Measurements from ENCODE around the gene TMEM150C.

DNA sequence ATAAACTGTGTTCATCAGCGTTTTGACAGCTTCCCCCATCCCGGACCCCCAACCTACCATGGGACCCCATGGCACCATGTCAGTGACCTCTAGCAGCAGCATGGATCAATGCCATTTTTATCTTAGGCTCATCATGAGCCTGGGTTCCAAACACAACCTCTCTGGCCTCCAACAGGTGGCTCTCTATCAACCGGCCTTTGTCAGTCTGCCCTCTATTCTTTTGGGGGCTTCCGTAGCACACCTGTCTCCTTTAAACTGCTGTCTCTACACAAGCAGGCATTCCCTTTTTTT, 721 bp upstream of the TMEM150C start:
- TF ChIP-seq CSDC2 (CRISPR knock-in tag; IDR thresholded peaks at IDR 0.05): no peak
- TF ChIP-seq ARNTL (CRISPR knock-in tag; IDR thresholded peaks at IDR 0.05; ENCODE audit: borderline replicate concordance, low read depth): no peak
- TF ChIP-seq, protein P1, sequence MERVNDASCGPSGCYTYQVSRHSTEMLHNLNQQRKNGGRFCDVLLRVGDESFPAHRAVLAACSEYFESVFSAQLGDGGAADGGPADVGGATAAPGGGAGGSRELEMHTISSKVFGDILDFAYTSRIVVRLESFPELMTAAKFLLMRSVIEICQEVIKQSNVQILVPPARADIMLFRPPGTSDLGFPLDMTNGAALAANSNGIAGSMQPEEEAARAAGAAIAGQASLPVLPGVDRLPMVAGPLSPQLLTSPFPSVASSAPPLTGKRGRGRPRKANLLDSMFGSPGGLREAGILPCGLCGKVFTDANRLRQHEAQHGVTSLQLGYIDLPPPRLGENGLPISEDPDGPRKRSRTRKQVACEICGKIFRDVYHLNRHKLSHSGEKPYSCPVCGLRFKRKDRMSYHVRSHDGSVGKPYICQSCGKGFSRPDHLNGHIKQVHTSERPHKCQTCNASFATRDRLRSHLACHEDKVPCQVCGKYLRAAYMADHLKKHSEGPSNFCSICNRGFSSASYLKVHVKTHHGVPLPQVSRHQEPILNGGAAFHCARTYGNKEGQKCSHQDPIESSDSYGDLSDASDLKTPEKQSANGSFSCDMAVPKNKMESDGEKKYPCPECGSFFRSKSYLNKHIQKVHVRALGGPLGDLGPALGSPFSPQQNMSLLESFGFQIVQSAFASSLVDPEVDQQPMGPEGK (CRISPR knock-in tag; IDR thresholded peaks at IDR 0.05; ENCODE audit: borderline replicate concordance): no peak
- no peak for TF ChIP-seq TOX (CRISPR knock-in tag; IDR thresholded peaks at IDR 0.05; ENCODE audit: borderline replicate concordance)
- TF ChIP-seq RARB (CRISPR knock-in tag; IDR thresholded peaks at IDR 0.05): no peak
- no peak for TF ChIP-seq PPARA (CRISPR knock-in tag; IDR thresholded peaks at IDR 0.05; ENCODE audit: borderline replicate concordance)
- no peak for TF ChIP-seq SNAI2 (CRISPR knock-in tag; IDR thresholded peaks at IDR 0.05)
- no peak for TF ChIP-seq BACH2 (CRISPR knock-in tag; IDR thresholded peaks at IDR 0.05; ENCODE audit: borderline replicate concordance)
- no peak for TF ChIP-seq GLIS3 (CRISPR knock-in tag; IDR thresholded peaks at IDR 0.05)
- TF ChIP-seq ZC3H10 (CRISPR knock-in tag; IDR thresholded peaks at IDR 0.05): no peak
- TF ChIP-seq POU6F1 (CRISPR knock-in tag; IDR thresholded peaks at IDR 0.05; ENCODE audit: borderline replicate concordance, low read depth): no peak
- no peak for TF ChIP-seq ZFP30 (CRISPR knock-in tag; IDR thresholded peaks at IDR 0.05)
- no peak for TF ChIP-seq ZFP3 (CRISPR knock-in tag; IDR thresholded peaks at IDR 0.05)
